NOMO-1 treated with DMSO at 0.1 percent for 48 hours (cell line): Measurements from ENCODE around the gene CPNE2.

Source experiments
- DNase-seq: peaks from one replicate; lab custom pipeline; 2025; ENCODE audit not compliant: unreplicated experiment; lab: John Stamatoyannopoulos, UW

Gene CPNE2

DNA sequence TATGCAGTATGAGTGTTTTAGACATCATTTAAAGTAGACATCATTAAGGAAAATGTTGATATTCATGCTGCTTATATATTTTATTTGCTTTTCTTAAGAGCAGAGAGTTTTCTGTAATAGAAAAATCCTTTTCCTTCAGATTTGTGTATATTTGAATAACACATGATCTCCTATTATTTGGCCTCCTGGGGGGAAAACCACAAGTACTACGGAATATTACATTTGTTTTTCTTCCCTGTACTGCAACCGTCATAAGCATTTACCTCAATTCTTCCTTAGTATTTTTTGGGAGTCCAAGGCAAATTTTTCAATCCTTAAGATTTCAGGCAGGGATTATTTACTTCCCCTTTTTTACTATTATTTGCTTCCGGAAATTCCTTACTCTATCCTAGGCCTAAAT is 99.8 kb downstream of the CPNE2 start:
- no peak for DNase-seq

- DNase-seq = no peak
Measured at GRCh38 chr16:57192720-57193486, 100.5 kb downstream of the CPNE2 start.

GRCh38 chr16:57194512-57194911 is 102.1 kb downstream of the CPNE2 start:
- no peak for DNase-seq

DNA sequence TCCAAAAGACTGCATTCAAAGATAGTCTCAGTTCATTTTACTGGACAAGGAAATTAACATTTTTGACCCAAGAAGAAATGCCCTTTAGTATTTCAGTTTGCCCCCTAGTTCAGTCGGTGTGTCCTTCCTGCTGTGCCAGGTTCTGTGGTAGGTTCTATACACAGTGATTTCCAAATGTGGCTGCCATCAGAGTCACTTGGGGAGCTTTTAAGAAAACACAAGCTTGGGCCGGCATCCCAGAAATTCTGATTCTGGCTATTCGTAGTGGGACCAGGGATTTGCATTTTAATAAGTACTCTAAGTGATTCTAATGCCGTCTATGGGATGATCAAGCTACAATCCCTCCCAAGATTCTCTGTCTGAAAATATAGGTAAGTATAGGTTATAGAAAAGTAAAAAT is 103.9 kb downstream of the CPNE2 start:
- no peak for DNase-seq

DNA sequence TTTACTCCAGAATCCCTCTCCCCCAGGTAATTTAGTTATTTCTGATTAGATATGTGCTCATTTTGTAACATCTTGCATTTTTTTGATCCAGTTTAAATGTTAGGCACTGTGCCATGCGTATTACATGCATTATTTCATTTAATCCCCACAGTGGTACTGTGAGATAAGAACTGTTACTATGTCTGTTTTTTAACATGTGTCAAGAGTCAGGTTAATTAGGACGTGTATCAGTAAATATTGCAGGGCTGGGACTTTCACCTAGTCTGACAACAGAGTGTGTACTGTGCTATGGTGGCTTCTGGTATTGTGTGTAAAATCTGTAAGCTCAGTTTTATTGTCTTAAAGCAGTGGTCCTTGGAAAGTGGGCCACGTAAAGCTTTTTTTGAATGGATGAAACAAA is 104.4 kb downstream of the CPNE2 start:
- DNase-seq = no peak
